ENCODE results near the gene NINJ2. TPM values are rescaled to one million over a fixed set of nuclear protein-coding genes. Genes with fewer than 3 reads are reported as not detected.
A peak's percentile ranks its signal among the peaks of the same experiment; 100 is the strongest.
"Not testable (repeated sequence)": the region's sequence is repeated elsewhere in the genome, so short reads cannot be mapped to it uniquely, and the experiment has no call there.

NINJ2 gene
- total RNA-seq, 2 experiments from 2014 or later = 5.4 to 7.8 TPM

DNA sequence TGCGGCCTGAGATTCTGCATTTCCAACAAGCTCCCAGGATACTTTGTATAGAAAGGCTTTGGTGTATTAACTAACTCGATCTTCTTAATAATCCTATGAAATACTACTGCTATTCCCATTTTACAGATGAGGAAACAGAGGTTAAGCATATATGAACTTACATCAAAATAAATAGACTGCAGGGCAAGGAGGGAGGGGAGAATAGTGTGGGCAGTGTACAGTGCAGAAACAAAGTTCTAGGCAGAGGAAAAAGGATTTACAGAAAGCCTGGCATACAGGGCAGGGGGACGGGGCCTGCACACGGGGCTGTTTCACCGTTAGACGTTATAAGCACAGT is 19.0 kb downstream of the NINJ2 start:
- Mint-ChIP-seq H3K9me3 (no peaks in the 10 kb centered on the region), H3K27me3 (no peaks in the 10 kb centered on the region), H3K4me3 (peak overlapping the region; percentile 72), H3K27ac (peak overlapping the region; percentile 91), H3K36me3 (peaks cover 11% of the 10 kb centered on the region), H3K4me1 (peaks cover 53% of the 10 kb centered on the region)
- POLR2A ChIA-PET = interaction anchor here (1.0 to 6.2 kb wide), 6 partner anchors 21 to 108 kb away, joined by 3 to 44 read pairs (median 6); partner anchors contain the start of gene WNK1
- ATAC-seq (ENCODE audit: low read depth) = no peak
- DNase-seq = peak; percentile 2

DNA sequence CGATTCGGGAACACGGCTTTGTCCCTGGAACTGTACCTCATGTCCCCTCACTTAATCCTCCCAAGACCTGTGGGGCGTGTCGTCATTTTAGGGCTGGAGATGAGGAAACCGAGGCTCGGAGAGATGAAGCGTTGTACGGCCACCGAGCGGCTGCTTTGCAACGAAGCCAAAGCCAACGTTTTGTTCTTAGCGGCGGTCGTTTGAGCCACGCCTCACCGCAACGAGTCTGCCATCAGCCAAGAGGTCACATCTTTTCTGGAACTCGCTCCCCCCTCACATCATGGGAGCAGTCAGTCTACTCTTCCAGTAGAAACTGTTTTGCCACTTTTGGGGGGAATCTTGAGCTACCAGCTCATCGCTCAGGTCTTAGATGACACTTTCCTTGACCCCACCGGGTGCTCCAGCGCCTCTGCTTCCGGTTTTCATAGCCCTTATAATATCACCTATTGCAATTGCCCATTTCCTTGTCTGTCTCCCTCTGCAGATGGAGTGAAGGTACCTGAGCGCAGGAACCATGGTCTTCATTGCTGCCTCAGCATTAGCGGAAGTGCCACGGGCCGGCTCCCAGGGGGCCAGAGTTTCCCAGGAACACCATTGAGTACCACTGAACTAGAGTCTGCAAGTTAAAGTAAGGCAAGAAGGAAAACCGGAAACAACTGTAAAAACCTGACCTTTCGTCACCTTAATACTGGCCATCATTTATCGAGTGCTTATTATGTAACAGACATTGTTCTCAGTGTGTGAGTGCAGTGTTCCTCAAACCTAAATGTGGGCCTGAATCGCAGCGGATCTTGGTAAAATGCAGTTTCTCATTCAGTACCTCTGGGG is 19.6 kb downstream of the NINJ2 start:
- H3K4me3 Mint-ChIP-seq = peak overlapping the region; percentile 72
- H3K27me3 Mint-ChIP-seq = no peaks in the 10 kb centered on the region
- no peak for ATAC-seq (ENCODE audit: low read depth)
- H3K4me1 Mint-ChIP-seq = peaks cover 59% of the 10 kb centered on the region
- H3K9me3 Mint-ChIP-seq = no peaks in the 10 kb centered on the region
- H3K36me3 Mint-ChIP-seq = peaks cover 11% of the 10 kb centered on the region
- POLR2A ChIA-PET = interaction anchor here (0.7 to 6.2 kb wide), 10 partner anchors 22 to 109 kb away, joined by 3 to 44 read pairs (median 6); partner anchors contain the start of gene WNK1
- H3K27ac Mint-ChIP-seq = peak overlapping the region; percentile 91
- peak; percentile 10 for DNase-seq

DNA sequence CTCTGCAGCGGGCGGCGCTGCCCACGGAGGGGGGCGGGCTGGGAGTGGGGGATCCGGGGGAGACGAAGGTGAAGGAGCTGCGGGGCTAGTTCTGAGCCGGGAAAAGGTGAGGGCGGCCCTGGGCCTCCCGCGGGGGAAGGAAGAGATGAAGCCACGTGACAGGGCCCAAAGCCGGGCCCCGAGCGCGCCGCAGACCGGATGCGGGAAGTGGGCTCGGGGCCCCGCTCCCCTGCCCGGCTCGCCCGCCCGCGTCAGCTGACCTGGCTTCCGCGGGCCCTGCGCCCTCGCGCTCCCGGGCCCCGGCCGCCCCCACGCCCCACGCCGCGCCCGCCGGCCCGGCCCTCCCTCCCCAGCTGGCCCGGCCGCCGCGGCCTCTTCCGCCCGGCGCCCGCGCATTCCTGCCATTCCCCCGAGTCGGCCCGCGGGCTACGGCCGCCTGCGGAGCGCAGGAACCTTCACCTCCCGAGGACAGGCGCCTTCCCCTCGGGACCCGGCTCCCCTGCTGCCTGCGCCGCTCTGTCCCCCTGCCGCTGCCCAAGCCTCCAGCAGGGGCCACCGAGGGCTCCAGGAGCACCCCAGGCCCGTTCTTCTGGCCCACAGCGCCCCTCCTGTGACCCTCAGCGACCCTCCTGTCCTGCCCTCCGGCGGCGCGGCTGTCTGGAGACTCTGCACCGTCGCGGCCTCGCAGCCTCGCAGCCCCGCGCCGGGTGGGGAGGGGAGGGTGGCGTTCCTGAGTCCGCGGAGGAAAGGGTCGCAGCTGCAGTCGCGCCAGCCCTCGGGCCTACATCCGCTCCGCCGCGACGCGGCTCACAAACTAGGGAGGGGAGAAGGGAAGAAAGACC is 20.4 kb downstream of the NINJ2 start:
- Mint-ChIP-seq H3K27me3 (no peaks in the 10 kb centered on the region), H3K4me1 (peaks cover 62% of the 10 kb centered on the region), H3K9me3 (no peaks in the 10 kb centered on the region), H3K27ac (peak overlapping the region; percentile 91), H3K4me3 (peak overlapping the region; percentile 73), H3K36me3 (peaks cover 11% of the 10 kb centered on the region)
- peak; percentile 88 for ATAC-seq (ENCODE audit: low read depth)
- POLR2A ChIA-PET = interaction anchor here (0.7 to 6.2 kb wide), 16 partner anchors 15 to 110 kb away, joined by 3 to 44 read pairs (median 4); partner anchors contain the start of genes NINJ2 and WNK1
- peak; percentile 92 for DNase-seq

DNA sequence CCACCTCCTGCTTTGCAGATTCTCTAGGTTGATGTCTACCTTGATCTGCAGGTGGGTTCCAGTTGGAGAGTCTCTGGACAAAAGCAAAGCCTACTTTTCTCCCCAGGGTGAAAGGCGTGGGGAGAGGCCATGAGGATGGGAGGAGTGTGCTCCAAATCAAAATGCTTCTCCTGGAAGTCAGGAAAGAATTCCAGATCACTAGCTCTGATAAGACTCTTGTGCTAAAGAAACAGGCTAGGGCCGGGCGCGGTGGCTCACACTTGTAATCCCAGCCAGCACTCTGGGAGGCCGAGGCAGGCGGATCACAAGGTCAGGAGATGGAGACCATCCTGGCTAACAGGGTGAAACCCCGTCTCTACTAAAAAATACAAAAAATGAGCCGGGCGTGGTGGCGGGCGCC is 21.9 kb downstream of the NINJ2 start:
- not testable (repeated sequence) for H3K27ac Mint-ChIP-seq, H3K4me3 Mint-ChIP-seq

DNA sequence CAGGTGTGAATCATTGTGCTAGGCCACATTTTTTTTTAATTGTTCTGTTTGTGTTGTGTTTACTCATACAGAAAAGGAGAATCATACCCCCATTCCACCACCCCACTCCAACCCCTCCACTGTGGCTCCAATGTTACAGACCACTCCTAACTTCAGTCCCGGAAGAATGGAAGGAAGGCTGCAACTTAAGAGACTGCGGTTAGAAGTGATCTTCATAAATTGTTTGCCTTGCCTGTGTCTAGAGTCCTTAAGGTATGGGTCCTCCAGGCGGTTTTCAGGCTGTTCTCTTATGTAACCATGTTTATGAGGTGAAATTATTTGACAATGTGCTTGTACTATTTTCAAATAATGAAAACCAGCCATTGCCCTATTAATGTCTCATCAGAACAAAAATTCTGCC is 22.5 kb downstream of the NINJ2 start:
- no peaks in the 10 kb centered on the region for H3K27me3 Mint-ChIP-seq
- H3K9me3 Mint-ChIP-seq = no peaks in the 10 kb centered on the region
- POLR2A ChIA-PET = no interaction called here
- no peak overlapping the region for H3K4me3 Mint-ChIP-seq
- DNase-seq (peak; percentile 9), ATAC-seq (ENCODE audit: low read depth) (no peak)
- H3K4me1 Mint-ChIP-seq = peaks cover 56% of the 10 kb centered on the region
- no peak overlapping the region for H3K27ac Mint-ChIP-seq
- H3K36me3 Mint-ChIP-seq = peaks cover 7% of the 10 kb centered on the region

More for the DNA sequence above, 21.9 kb downstream of the NINJ2 start:
- ATAC-seq (ENCODE audit: low read depth); H3K9me3 Mint-ChIP-seq; H3K36me3 Mint-ChIP-seq; H3K27me3 Mint-ChIP-seq: not testable (repeated sequence)
- POLR2A ChIA-PET = interaction anchor here (0.6 to 6.2 kb wide), 3 partner anchors 20 to 111 kb away, joined by 3 to 44 read pairs (median 15); partner anchors contain the start of gene WNK1
- peaks cover 56% of the 10 kb centered on the region for H3K4me1 Mint-ChIP-seq
- peak; percentile 23 for DNase-seq

DNA sequence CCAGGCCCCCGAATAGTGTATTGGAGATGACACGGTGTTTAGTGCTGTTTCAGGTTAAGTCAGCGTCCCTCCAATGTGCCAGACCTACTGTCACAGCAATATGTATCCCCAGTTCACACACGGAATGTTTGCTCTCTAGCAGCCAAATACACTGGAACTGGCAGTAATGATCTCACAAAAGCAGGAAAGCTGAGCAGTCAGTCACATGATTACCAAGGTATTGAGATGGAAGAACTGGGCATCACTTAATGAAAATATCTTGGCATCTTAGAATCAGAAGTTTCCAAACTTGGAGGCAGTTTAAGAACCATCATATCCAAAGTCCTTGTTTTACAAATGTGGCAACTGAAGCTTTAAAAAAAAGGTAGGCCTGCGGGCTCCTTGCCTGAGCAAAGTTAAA is 23.3 kb downstream of the NINJ2 start:
- no peak overlapping the region for H3K4me3 Mint-ChIP-seq
- H3K4me1 Mint-ChIP-seq = peaks cover 49% of the 10 kb centered on the region
- POLR2A ChIA-PET = no interaction called here
- no peak overlapping the region for H3K27ac Mint-ChIP-seq
- ATAC-seq (ENCODE audit: low read depth) (no peak), DNase-seq (no peak)
- H3K27me3 Mint-ChIP-seq = no peaks in the 10 kb centered on the region
- H3K36me3 Mint-ChIP-seq = peaks cover 3% of the 10 kb centered on the region
- H3K9me3 Mint-ChIP-seq = no peaks in the 10 kb centered on the region

DNA sequence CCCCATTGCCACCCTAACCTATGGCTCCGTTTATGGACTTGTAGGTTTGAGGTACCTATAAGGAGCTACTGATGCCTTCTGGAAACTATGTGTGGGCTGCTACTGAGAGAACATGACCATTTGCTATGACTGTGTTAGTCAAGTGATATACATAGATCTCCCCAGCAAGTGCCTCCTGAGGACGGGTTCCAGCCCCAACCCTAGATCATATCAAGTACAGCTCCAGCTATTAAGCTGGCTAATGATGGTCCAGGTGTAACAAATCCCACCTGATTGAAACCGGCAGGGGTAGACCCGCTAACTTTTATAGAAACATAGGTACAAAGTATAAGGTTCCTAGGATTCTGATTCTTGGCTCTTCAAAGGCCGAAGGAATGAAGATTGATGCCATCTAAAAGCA is 23.7 kb downstream of the NINJ2 start:
- H3K9me3 Mint-ChIP-seq = no peaks in the 10 kb centered on the region
- H3K27me3 Mint-ChIP-seq = no peaks in the 10 kb centered on the region
- peaks cover 45% of the 10 kb centered on the region for H3K4me1 Mint-ChIP-seq
- H3K27ac Mint-ChIP-seq = peak overlapping the region; percentile 69
- DNase-seq (peak; percentile 17), ATAC-seq (ENCODE audit: low read depth) (no peak)
- POLR2A ChIA-PET = no interaction called here
- H3K36me3 Mint-ChIP-seq = peaks cover 3% of the 10 kb centered on the region
- H3K4me3 Mint-ChIP-seq = no peak overlapping the region

DNA sequence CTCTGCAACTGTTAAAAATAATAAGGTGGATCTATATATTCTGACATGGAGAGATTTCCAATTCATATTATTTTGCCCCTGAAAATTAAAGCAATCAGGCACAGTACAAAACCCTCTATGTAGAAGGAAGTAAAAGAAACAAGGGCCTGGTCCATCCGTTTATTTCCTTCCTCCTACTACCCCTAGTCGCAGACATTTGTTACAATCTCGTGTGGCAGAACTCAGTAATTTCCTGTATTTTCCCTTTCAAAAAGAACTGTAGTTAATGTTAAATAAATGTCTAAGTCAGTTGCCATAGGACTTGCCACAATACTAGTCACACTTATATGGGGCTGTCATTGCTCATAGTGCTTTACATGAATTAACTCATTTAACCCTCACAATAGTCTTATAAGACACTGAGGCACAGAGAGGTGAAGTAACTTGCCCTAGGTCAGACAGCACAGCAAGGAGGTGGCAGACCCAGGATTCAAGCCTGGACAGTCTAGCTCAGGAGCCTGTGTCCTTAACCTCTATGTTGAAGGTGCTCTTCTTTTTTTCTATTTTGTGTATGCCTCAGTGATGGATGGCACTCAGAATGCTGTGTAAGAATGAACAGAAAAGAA is 24.2 kb downstream of the NINJ2 start:
- no peaks in the 10 kb centered on the region for H3K27me3 Mint-ChIP-seq
- no peaks in the 10 kb centered on the region for H3K9me3 Mint-ChIP-seq
- peak overlapping the region; percentile 4 for H3K4me3 Mint-ChIP-seq
- peaks cover 41% of the 10 kb centered on the region for H3K4me1 Mint-ChIP-seq
- peaks cover 3% of the 10 kb centered on the region for H3K36me3 Mint-ChIP-seq
- ATAC-seq (ENCODE audit: low read depth) (no peak), DNase-seq (peak; percentile 0)
- POLR2A ChIA-PET = no interaction called here
- H3K27ac Mint-ChIP-seq = peak overlapping the region; percentile 69

DNA sequence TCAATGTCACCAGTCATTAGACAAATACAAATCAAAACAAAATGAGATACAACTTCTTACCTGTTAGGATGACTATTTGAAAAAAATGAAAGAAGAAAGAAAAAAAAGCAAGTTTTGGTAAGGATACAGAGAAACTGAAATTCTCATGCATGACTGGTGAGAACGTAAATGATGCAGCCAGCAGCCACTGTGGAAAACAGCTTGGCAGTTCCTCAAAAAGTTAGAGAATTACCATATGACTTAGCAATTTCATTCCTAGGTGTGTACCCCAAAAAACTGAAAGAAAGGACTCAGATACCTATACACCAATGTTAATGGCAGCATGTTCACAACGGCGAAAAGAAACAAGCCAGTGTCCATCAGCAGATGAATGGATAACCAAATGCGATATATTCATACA is 26.6 kb downstream of the NINJ2 start:
- Mint-ChIP-seq H3K27me3 (no peaks in the 10 kb centered on the region), H3K36me3 (peaks cover 3% of the 10 kb centered on the region), H3K4me1 (peaks cover 32% of the 10 kb centered on the region), H3K27ac (no peak overlapping the region), H3K4me3 (no peak overlapping the region), H3K9me3 (no peaks in the 10 kb centered on the region)
- ATAC-seq (ENCODE audit: low read depth) (no peak), DNase-seq (no peak)
- POLR2A ChIA-PET = no interaction called here

DNA sequence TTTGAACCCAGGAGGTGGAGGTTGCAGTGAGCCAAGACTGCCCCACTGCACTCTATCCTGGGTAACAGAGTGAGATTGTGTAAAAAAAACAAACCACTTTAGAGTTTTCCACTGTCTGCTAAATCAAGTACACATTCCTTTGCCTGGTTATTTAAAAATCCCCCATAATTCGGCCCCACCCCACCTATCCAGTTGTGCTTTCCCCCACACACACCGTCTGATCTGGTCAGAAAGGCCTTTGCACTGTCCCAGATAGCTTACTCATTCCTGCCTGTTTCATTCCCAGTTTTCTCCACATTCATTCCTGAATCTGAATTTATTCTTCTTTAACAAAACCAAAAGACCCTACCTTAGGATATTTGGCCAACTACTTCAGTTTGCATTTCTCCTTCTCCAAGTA is 29.5 kb downstream of the NINJ2 start:
- peak; percentile 4 for DNase-seq
- peak overlapping the region; percentile 24 for H3K27ac Mint-ChIP-seq
- H3K36me3 Mint-ChIP-seq = no peaks in the 10 kb centered on the region
- ATAC-seq (ENCODE audit: low read depth) = no peak
- H3K27me3 Mint-ChIP-seq = no peaks in the 10 kb centered on the region
- no peaks in the 10 kb centered on the region for H3K9me3 Mint-ChIP-seq
- peaks cover 12% of the 10 kb centered on the region for H3K4me1 Mint-ChIP-seq
- no peak overlapping the region for H3K4me3 Mint-ChIP-seq
- POLR2A ChIA-PET = no interaction called here

DNA sequence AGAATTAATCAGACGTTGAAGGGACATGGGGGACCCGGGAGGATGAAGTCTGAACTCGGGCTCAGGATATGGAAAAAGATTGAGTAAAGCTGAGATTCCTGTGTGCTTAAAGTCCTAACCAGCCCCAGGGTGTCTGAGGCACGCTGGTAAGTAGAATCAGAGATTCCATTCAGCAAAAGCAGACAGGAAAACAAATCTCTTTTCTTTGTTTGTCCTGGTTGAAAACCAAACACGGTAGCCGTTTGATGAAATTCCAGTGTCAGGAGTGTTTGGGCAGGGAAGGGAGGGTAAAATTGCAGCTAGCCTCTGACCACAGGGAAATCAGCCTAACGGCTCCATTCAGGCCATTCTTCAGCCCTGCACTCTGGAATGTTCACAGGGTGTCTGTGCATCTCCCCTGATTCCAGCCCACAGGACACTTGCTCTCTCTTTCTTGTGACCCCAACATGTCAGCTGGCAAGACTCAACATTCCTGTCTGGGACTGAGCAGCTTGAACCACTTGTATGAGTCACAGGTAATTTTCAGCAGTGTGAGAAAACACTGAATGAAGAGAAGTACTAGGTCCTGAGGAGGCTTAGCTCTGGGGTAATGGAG is 31.0 kb downstream of the NINJ2 start:
- POLR2A ChIA-PET = interaction anchor here (0.6 to 1.1 kb wide), 3 partner anchors 10 to 1063 kb away, joined by 4 to 5 read pairs (median 5); no protein-coding TSS in a partner anchor
- ATAC-seq (ENCODE audit: low read depth) = no peak

DNA sequence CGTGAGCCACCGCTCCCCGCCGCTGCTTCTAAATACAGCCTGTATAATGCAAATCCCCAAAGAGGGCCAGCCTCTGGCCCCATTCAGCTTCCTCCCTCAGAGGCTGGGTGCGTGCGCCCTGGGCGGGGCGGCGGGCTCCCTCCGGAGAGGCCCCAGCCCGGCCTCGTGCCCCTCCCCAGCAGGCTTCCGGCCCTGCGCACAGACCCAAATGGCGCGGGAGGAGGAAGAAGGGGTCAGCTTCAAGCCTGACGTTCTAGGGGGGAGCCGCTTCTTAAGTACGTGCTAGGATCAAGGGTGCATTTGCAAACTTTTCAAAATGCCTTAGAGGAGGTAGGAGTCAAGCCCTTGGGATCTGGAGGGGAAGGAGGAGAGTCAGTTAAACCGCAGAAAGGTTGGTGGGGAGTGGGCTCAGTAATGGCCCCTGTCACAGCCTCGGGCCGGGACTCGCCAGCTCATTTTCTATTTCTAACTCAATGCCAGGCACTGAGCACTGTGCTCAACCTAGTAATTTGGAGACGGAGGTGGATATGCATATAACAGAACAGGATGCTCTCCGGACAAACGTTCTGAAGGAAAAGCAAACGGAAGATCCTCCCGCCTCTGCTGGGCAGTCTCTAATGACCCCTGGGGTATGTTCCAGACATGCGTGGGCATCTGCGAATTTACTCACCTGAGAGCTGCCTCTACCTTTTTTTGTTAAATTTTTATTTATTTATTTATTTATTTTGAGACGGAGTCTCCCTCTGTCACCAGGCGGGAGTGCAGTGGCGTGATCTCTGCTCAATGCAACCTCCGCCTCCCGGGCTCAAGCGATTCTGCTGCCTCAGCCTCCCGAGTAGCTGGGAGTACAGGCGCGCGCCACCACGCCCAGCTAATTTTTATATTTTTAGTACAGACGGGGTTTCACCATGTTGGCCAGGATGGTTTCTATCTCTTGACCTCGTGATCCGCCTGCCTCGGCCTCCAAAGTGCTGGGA is 32.3 kb downstream of the NINJ2 start:
- DNase-seq = no peak
- Mint-ChIP-seq H3K27me3 (no peaks in the 10 kb centered on the region), H3K4me1 (peaks cover 16% of the 10 kb centered on the region), H3K36me3 (no peaks in the 10 kb centered on the region), H3K27ac (no peak overlapping the region), H3K4me3 (no peak overlapping the region), H3K9me3 (no peaks in the 10 kb centered on the region)
- POLR2A ChIA-PET = no interaction called here
- no peak for ATAC-seq (ENCODE audit: low read depth)

More for the DNA sequence above, 31.0 kb downstream of the NINJ2 start:
- Mint-ChIP-seq H3K36me3 (no peaks in the 10 kb centered on the region), H3K27ac (no peak overlapping the region), H3K27me3 (no peaks in the 10 kb centered on the region), H3K9me3 (no peaks in the 10 kb centered on the region), H3K4me1 (peaks cover 16% of the 10 kb centered on the region), H3K4me3 (no peak overlapping the region)
- no peak for DNase-seq
